SIG-M5 (cell line): ENCODE measurements around the gene SSBP1.

Experiments used
- DNase-seq: peaks from one replicate; lab custom pipeline; 2025; lab: John Stamatoyannopoulos, UW

The SSBP1 gene

GRCh38 chr7:141776374-141776773 lies 38.2 kb downstream of the SSBP1 start, which contains the start of gene TAS2R4:
TSS of gene TAS2R4 (plus strand) at chr7:141776674. CDS start at chr7:141778489, 1,815 bp downstream.
- DNase-seq = no peak

- no peak for DNase-seq
Observed at GRCh38 chr7:141785706-141786552, 47.8 kb downstream of the SSBP1 start.

- no peak for DNase-seq
Observed at GRCh38 chr7:141788296-141788695, 50.1 kb downstream of the SSBP1 start.

- no peak for DNase-seq
Observed at GRCh38 chr7:141789917-141790316, 51.8 kb downstream of the SSBP1 start, which contains the start of gene TAS2R5. TSS of gene TAS2R5 (plus strand) at chr7:141790217. CDS start at chr7:141790362, 145 bp downstream.

GRCh38 chr7:141792526-141792925 lies 54.4 kb downstream of the SSBP1 start:
- DNase-seq = no peak
